Lower lobe of right lung (tissue), 2 donors: ENCODE data around the gene ADAMTSL1. TPM values are rescaled to one million over a fixed set of nuclear protein-coding genes. Genes with fewer than 3 reads are reported as not detected.

Source experiments
- ATAC-seq, 2 donors: fragments of 200-7000 bp; cut with Tn5 transposase; one replicate each; pipeline ENCODE4 v1.9.1; 2020 to 2022; ENCODE audit warnings: mild to moderate bottlenecking in 2 of 2, moderate library complexity in 2 of 2
- DNase-seq: peaks from one replicate; pipeline ENCODE4 v3.0.0-alpha.2; 2020
- H3K27ac ChIP-seq: fragments of 200-600 bp; one replicate; pipeline ENCODE4 v1.8.0; 2022
- H3K27me3 ChIP-seq: fragments of 200-600 bp; one replicate; pipeline ENCODE4 v1.8.0; 2022; ENCODE audit warnings: low read depth
- H3K36me3 ChIP-seq: fragments of 200-600 bp; one replicate; pipeline ENCODE4 v1.8.0; 2022; ENCODE audit warnings: mild to moderate bottlenecking
- H3K4me1 ChIP-seq: fragments of 200-600 bp; one replicate; pipeline ENCODE4 v1.8.0; 2022
- H3K4me3 ChIP-seq: fragments of 200-600 bp; one replicate; pipeline ENCODE4 v1.8.0; 2022; ENCODE audit warnings: mild to moderate bottlenecking
- H3K9me3 ChIP-seq: fragments of 200-600 bp; one replicate; pipeline ENCODE4 v1.8.0; 2022
- CTCF ChIP-seq: fragments of 200-600 bp; IDR thresholded peaks from one replicate; pipeline ENCODE4 v1.8.0; 2022; ENCODE audit warnings: antibody characterized with exemption, mild to moderate bottlenecking
- intact Hi-C: fragments of 100-400 bp; cut with DNase I; formaldehyde crosslinking; loops from one replicate; pipeline ENCODE4 v1.11.0; 2022
- total RNA-seq: library from RNA; stranded (reverse); fragmentation: NEBNext Ultra II Directional; extraction: Animal tissue kit (Norgen Biotek cat#: 25700); gene quantifications from one replicate; pipeline ENCODE4 v1.2.1, GENCODE V29; 2021
- donor health status: DM: no; HTN: yes; CAD: no; lungs with severe emphysema.

The ADAMTSL1 gene
- total RNA-seq, 1 donor from 2014 or later = 3.7 TPM

GRCh38 chr9:18800579-18800978, 326.6 kb downstream of the ADAMTSL1 start:
- Histone ChIP-seq H3K4me3 (no peak overlapping the region), H3K27me3 (no peaks in the 10 kb centered on the region)

GRCh38 chr9:18805386-18805785, 331.4 kb downstream of the ADAMTSL1 start:
- no peak for TF ChIP-seq CTCF
- no peak for ATAC-seq
- intact Hi-C loops = no loop called here
- H3K36me3 ChIP-seq = no peaks in the 10 kb centered on the region
- H3K27me3 ChIP-seq = no peaks in the 10 kb centered on the region
- H3K4me3 ChIP-seq = no peak overlapping the region
- no peaks in the 10 kb centered on the region for H3K9me3 ChIP-seq
- no peak overlapping the region for H3K27ac ChIP-seq
- H3K4me1 ChIP-seq = no peaks in the 10 kb centered on the region
- no peak for DNase-seq

More at GRCh38 chr9:18800579-18800978, 326.6 kb downstream of the ADAMTSL1 start:
- DNase-seq = no peak
- Histone ChIP-seq H3K9me3 (no peaks in the 10 kb centered on the region), H3K36me3 (no peaks in the 10 kb centered on the region), H3K27ac (no peak overlapping the region), H3K4me1 (no peaks in the 10 kb centered on the region)
- intact Hi-C loops = no loop called here
- no peak for ATAC-seq
- no peak for TF ChIP-seq CTCF

GRCh38 chr9:18806232-18807080, 332.5 kb downstream of the ADAMTSL1 start:
- no peaks in the 10 kb centered on the region for H3K4me1 ChIP-seq
- DNase-seq (no peak), ATAC-seq (no peak)
- H3K9me3 ChIP-seq = no peaks in the 10 kb centered on the region
- no peaks in the 10 kb centered on the region for H3K27me3 ChIP-seq
- H3K27ac ChIP-seq = no peak overlapping the region
- H3K36me3 ChIP-seq = no peaks in the 10 kb centered on the region
- no peak for TF ChIP-seq CTCF
- no peak overlapping the region for H3K4me3 ChIP-seq
- intact Hi-C loops = no loop called here

- H3K36me3 ChIP-seq = no peaks in the 10 kb centered on the region
- DNase-seq (no peak), ATAC-seq (no peak)
- intact Hi-C loops = no loop called here
- H3K27me3 ChIP-seq = no peaks in the 10 kb centered on the region
- no peak overlapping the region for H3K27ac ChIP-seq
- no peak overlapping the region for H3K4me3 ChIP-seq
- H3K9me3 ChIP-seq = no peaks in the 10 kb centered on the region
- TF ChIP-seq CTCF = no peak
- H3K4me1 ChIP-seq = no peaks in the 10 kb centered on the region
Observed at GRCh38 chr9:18810581-18810980, 336.6 kb downstream of the ADAMTSL1 start.

GRCh38 chr9:18811171-18811570, 337.2 kb downstream of the ADAMTSL1 start:
- no peak for DNase-seq
- Histone ChIP-seq H3K4me1 (no peaks in the 10 kb centered on the region), H3K36me3 (no peaks in the 10 kb centered on the region), H3K4me3 (no peak overlapping the region), H3K27me3 (no peaks in the 10 kb centered on the region), H3K27ac (no peak overlapping the region), H3K9me3 (no peaks in the 10 kb centered on the region)
- no peak for TF ChIP-seq CTCF
- intact Hi-C loops = no loop called here
- no peak for ATAC-seq
